Activated T-helper 1 cell treated with anti-CD3 and anti-CD28 coated beads, Interleukin-12 subunit alpha, Interleukin-12 subunit beta, Interleukin-2, Interleukin-4 antibody, amounts not matched to agents 30 ng/mL and 10 ng/mL and 1 ng/mL, durations not matched to agents 14 hours and 24 hours and 36 hours (primary cell): ENCODE measurements around the gene NTRK2. TPM values are rescaled to one million over a fixed set of nuclear protein-coding genes. Genes with fewer than 3 reads are reported as not detected.

ENCODE experiments used
- DNase-seq: peaks from one replicate; pipeline ENCODE4 v3.0.0; 2021; ENCODE audit warnings: low spot score
- H3K27ac Mint-ChIP-seq: one replicate; pipeline ENCODE4 v1.8.0; 2021; ENCODE audit warnings: mild to moderate bottlenecking, mixed read lengths
- H3K27me3 Mint-ChIP-seq: one replicate; pipeline ENCODE4 v1.8.0; 2022; ENCODE audit warnings: mild to moderate bottlenecking, moderate library complexity, mixed read lengths; ENCODE audit not compliant: insufficient read depth
- H3K36me3 Mint-ChIP-seq: one replicate; pipeline ENCODE4 v1.8.0; 2021; ENCODE audit warnings: low read depth, mixed read lengths
- H3K4me1 Mint-ChIP-seq: one replicate; pipeline ENCODE4 v1.8.0; 2021; ENCODE audit warnings: low read depth, mixed read lengths
- H3K4me3 Mint-ChIP-seq: one replicate; pipeline ENCODE4 v1.8.0; 2021; ENCODE audit warnings: mild to moderate bottlenecking, moderate library complexity, mixed read lengths
- H3K9me3 Mint-ChIP-seq: one replicate; pipeline ENCODE4 v1.8.0; 2021; ENCODE audit warnings: mixed read lengths
- intact Hi-C: fragments of 100-400 bp; cut with micrococcal nuclease; formaldehyde crosslinking; loops from one replicate; pipeline ENCODE4 v1.15.1; 2024
- total RNA-seq: library from RNA; stranded (reverse); gene quantifications from 2 replicates; pipeline ENCODE4 v1.2.3, GENCODE V29; 2022

The NTRK2 gene
- total RNA-seq, 1 donor from 2014 or later: 2.9 TPM

GRCh38 chr9:84796404-84796803 is 126.9 kb downstream of the NTRK2 start:
- intact Hi-C loops: no loop called here
- Mint-ChIP-seq H3K36me3 (no peaks in the 10 kb centered on the region), H3K9me3 (no peaks in the 10 kb centered on the region)

GRCh38 chr9:84799251-84799650 is 129.7 kb downstream of the NTRK2 start:
- Mint-ChIP-seq H3K9me3 (no peaks in the 10 kb centered on the region), H3K4me1 (no peaks in the 10 kb centered on the region), H3K27me3 (peaks cover 12% of the 10 kb centered on the region), H3K4me3 (no peak overlapping the region), H3K36me3 (no peaks in the 10 kb centered on the region), H3K27ac (no peak overlapping the region)
- intact Hi-C loops: no loop called here
- DNase-seq: no peak

More at GRCh38 chr9:84796404-84796803, 126.9 kb downstream of the NTRK2 start:
- Mint-ChIP-seq H3K4me1 (no peaks in the 10 kb centered on the region), H3K27me3 (peaks cover 10% of the 10 kb centered on the region), H3K27ac (no peak overlapping the region), H3K4me3 (no peak overlapping the region)
- no peak for DNase-seq

- DNase-seq: no peak
- intact Hi-C loops: no loop called here
- H3K4me3 Mint-ChIP-seq: no peak overlapping the region
- H3K27me3 Mint-ChIP-seq: peaks cover 4% of the 10 kb centered on the region
- no peaks in the 10 kb centered on the region for H3K4me1 Mint-ChIP-seq
- H3K9me3 Mint-ChIP-seq: no peaks in the 10 kb centered on the region
- H3K36me3 Mint-ChIP-seq: no peaks in the 10 kb centered on the region
- no peak overlapping the region for H3K27ac Mint-ChIP-seq
Observed at GRCh38 chr9:84804951-84805694, 135.6 kb downstream of the NTRK2 start.

DNA sequence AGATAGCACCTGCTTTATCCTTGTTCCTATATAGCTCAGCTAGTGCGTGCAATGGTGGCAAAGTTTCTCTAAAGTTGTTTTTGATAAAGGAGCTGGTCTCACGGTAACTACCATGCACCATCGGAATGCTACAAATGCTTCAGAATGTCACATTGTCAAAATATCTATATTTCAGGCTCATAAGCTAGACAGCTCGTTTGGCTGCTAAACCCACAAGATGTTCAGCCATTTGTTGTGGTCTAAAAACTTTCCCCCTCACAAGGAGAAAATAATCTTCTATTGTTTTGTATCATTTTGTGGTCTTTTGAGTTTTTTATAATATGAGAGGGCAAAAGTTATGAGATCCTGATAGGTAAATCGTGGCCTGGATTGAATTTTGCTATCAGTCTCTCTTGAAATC is 137.9 kb downstream of the NTRK2 start:
- Mint-ChIP-seq H3K4me3 (no peak overlapping the region), H3K4me1 (no peaks in the 10 kb centered on the region), H3K9me3 (no peaks in the 10 kb centered on the region), H3K36me3 (no peaks in the 10 kb centered on the region), H3K27me3 (peaks cover 4% of the 10 kb centered on the region), H3K27ac (no peak overlapping the region)
- no peak for DNase-seq
- intact Hi-C loops: no loop called here

DNA sequence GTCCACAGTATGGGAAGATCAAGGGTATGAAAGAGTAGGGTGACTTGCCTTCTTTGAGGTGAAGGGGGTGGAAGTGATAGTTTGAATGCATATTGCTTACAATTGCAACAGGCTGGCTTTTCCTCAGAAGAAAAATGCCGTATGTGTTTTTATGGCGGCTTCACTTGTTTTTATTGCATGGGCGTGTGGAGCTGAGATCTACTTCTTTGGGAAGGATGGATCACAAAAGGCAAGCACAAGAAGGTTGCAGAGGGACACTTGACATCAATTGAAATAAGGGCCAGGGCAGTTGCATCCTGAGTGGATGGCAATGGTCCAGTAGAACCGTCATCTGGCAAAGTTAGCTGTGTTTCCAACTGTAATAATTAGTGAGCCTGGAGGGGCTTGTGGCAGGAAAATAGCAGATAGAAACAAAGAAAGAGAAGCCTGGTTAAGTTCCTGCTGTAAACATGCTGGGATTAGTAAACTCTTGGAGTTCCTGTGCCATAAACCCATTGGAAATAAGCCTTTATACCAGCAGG is 138.4 kb downstream of the NTRK2 start:
- Mint-ChIP-seq H3K36me3 (no peaks in the 10 kb centered on the region), H3K27me3 (peaks cover 5% of the 10 kb centered on the region), H3K4me3 (no peak overlapping the region), H3K4me1 (no peaks in the 10 kb centered on the region), H3K9me3 (no peaks in the 10 kb centered on the region), H3K27ac (no peak overlapping the region)
- DNase-seq: no peak
- intact Hi-C loops: no loop called here

DNA sequence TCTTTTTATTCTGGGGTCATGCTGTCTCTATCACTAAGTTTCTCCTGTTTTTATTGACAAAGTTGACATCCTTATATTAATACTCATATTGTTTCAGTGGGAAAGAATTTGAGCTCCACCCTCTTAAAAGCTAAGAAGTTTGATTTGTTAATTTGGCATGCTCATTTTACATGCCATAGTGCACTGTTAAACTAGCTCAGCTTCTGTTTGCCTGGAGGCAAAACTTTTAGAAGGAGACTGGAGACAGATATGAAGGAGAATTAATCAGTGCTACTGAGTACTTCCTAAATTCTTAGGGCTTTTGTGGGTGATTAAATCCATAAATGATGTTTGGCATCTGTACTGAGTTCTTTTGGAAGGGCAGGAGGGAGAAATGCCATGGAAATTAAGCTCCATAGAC is 138.9 kb downstream of the NTRK2 start:
- Mint-ChIP-seq H3K9me3 (no peaks in the 10 kb centered on the region), H3K4me1 (no peaks in the 10 kb centered on the region), H3K4me3 (no peak overlapping the region), H3K36me3 (no peaks in the 10 kb centered on the region), H3K27me3 (peaks cover 3% of the 10 kb centered on the region), H3K27ac (no peak overlapping the region)
- no peak for DNase-seq
- intact Hi-C loops: no loop called here

DNA sequence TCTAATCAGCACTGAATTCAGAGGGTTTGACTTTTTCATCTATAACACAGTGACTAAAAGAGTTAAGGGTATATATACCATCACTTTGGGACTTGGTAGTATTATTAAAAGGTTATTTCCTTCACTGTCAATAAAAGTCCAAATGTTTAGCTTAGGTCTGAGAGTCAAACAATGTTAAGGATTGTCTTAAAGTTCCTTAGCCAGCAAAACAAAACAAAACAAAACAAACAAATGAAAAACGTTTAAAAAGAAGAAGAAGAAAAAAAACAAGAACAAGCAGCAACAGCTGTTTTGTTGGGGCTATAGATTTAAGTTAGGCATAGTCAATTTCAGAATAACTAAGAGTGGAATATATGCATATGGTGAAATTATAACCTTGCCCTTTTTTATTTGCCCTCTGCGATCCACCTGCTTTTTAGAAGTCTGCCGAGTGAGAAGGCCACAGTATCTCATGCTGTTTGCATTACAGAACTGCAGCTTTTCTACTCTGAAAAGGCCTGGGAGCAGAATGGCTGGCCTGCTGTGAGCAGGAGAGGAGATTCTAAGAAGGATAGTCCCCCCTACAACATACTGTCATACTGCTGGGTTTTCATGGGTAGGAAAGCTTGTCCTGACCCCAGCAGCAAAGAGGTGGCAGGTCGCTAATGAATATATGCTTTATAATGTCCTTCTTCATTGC is 141.7 kb downstream of the NTRK2 start:
- DNase-seq: no peak
- Mint-ChIP-seq H3K27me3 (peaks cover 7% of the 10 kb centered on the region), H3K4me1 (no peaks in the 10 kb centered on the region), H3K27ac (no peak overlapping the region), H3K36me3 (no peaks in the 10 kb centered on the region), H3K4me3 (no peak overlapping the region), H3K9me3 (no peaks in the 10 kb centered on the region)
- intact Hi-C loops: no loop called here

- H3K36me3 Mint-ChIP-seq: no peaks in the 10 kb centered on the region
- H3K27ac Mint-ChIP-seq: no peak overlapping the region
- no peak for DNase-seq
- H3K9me3 Mint-ChIP-seq: no peaks in the 10 kb centered on the region
- H3K4me1 Mint-ChIP-seq: no peaks in the 10 kb centered on the region
- H3K4me3 Mint-ChIP-seq: no peak overlapping the region
- intact Hi-C loops: no loop called here
- H3K27me3 Mint-ChIP-seq: peaks cover 7% of the 10 kb centered on the region
Observed at GRCh38 chr9:84811751-84812074, 142.2 kb downstream of the NTRK2 start.

GRCh38 chr9:84812355-84812754 is 142.8 kb downstream of the NTRK2 start:
- no peak for DNase-seq
- H3K27ac Mint-ChIP-seq: no peak overlapping the region
- no peaks in the 10 kb centered on the region for H3K36me3 Mint-ChIP-seq
- no peaks in the 10 kb centered on the region for H3K4me1 Mint-ChIP-seq
- intact Hi-C loops: no loop called here
- H3K4me3 Mint-ChIP-seq: no peak overlapping the region
- peaks cover 7% of the 10 kb centered on the region for H3K27me3 Mint-ChIP-seq
- H3K9me3 Mint-ChIP-seq: no peaks in the 10 kb centered on the region

GRCh38 chr9:84812847-84813246 is 143.3 kb downstream of the NTRK2 start:
- no peaks in the 10 kb centered on the region for H3K4me1 Mint-ChIP-seq
- H3K4me3 Mint-ChIP-seq: no peak overlapping the region
- H3K36me3 Mint-ChIP-seq: no peaks in the 10 kb centered on the region
- DNase-seq: no peak
- H3K9me3 Mint-ChIP-seq: no peaks in the 10 kb centered on the region
- peaks cover 7% of the 10 kb centered on the region for H3K27me3 Mint-ChIP-seq
- intact Hi-C loops: no loop called here
- no peak overlapping the region for H3K27ac Mint-ChIP-seq

DNA sequence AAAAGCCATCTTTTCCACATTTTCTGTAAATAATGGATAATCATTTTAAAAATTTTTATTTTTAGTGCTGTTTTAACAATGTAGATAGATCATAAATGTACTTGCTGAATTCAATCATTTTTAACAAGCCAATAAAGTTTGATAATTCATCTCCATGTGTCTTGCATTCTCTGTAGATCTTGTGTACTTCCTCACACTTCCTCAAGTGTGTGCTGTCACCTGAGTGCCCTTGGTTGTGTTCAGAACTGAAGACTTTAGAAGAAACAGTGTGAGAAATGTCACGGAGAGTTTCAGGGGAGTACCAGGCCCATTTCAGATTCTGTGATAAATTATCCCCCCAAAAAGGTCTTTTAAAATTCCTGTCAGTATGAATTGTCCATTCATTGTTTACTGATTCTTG is 146.0 kb downstream of the NTRK2 start:
- H3K4me3 Mint-ChIP-seq: no peak overlapping the region
- H3K36me3 Mint-ChIP-seq: no peaks in the 10 kb centered on the region
- no peaks in the 10 kb centered on the region for H3K4me1 Mint-ChIP-seq
- H3K9me3 Mint-ChIP-seq: no peaks in the 10 kb centered on the region
- H3K27ac Mint-ChIP-seq: no peak overlapping the region
- intact Hi-C loops: no loop called here
- DNase-seq: no peak
- peaks cover 7% of the 10 kb centered on the region for H3K27me3 Mint-ChIP-seq

GRCh38 chr9:84817038-84817437 is 147.5 kb downstream of the NTRK2 start:
- Mint-ChIP-seq H3K36me3 (no peaks in the 10 kb centered on the region), H3K27ac (no peak overlapping the region), H3K4me3 (no peak overlapping the region), H3K27me3 (peaks cover 12% of the 10 kb centered on the region), H3K9me3 (no peaks in the 10 kb centered on the region), H3K4me1 (no peaks in the 10 kb centered on the region)
- intact Hi-C loops: no loop called here
- DNase-seq: no peak

GRCh38 chr9:84818791-84819190 is 149.3 kb downstream of the NTRK2 start:
- H3K4me1 Mint-ChIP-seq: no peaks in the 10 kb centered on the region
- intact Hi-C loops: no loop called here
- H3K27ac Mint-ChIP-seq: no peak overlapping the region
- H3K36me3 Mint-ChIP-seq: no peaks in the 10 kb centered on the region
- no peak for DNase-seq
- no peaks in the 10 kb centered on the region for H3K9me3 Mint-ChIP-seq
- peaks cover 8% of the 10 kb centered on the region for H3K27me3 Mint-ChIP-seq
- H3K4me3 Mint-ChIP-seq: no peak overlapping the region
